NCI-H748 (cell line): ENCODE measurements around the gene BCL2L2.
"Not testable (repeated sequence)": the region's sequence is repeated elsewhere in the genome, so short reads cannot be mapped to it uniquely, and the experiment has no call there.

Source experiments
- DNase-seq: peaks from one replicate; lab custom pipeline; 2025; ENCODE audit not compliant: unreplicated experiment; lab: John Stamatoyannopoulos, UW

Gene BCL2L2

DNA sequence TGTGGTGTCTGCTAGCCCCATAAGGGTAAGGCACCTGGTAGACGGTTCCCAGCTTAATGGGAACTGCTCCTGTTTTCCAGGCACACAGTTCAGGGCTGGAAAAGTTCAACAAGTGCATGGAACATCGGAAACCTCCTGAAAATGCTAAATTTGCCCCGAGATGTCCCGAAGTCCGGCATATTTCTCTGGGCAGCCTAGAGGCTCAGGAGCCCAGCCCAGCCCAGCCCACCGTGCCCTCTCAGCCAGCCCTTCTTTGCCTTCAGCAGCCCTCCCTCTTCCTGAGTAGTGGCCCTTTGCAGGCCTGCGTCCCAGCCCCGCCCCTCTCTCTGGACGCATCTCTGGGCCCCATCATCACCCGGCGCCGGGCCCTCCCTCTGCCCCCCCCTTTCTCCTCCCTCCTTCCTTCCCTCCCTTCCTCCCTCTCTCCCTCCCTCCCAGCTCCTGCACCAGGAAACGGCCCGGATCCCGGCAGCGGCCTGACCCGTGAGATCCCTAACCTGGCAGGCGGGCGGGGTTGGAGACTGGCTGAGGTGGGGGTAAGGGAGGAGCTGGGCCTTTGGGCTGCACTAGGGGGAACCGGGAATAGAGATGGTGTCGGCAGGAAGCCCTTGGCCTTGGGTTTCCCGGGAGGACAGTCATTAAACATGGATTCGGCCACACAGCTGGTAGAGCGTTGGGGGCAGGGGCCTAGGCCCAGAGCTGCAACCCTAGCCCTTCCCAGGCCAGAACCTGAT lies at the start of gene BCL2L2:
TSS of gene BCL2L2 (plus strand) at position 422 of the 734 bp plus-strand sequence. CDS start 935 bp downstream, outside the sequence.
- peak; percentile 92 for DNase-seq

DNA sequence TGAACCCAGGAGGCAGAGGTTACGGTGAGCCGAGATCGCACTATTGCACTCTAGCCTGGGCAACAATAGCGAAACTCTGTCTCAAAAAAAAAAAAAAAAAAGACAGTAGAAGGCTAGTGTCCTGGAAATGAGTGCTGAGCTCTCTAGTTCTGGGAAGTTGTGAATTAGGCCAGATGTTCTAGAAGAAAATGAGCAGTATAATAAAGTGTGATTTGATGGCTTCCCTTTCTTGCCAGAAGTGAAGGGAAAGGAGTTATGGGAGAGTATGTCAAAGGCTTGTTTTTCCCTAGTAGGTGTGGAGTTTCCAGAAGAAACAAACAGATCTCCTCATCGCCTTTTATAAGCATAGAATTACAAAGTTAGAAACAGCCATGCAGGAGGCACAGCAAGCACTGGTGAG lies 48.4 kb upstream of the BCL2L2 start:
- DNase-seq = no peak

DNA sequence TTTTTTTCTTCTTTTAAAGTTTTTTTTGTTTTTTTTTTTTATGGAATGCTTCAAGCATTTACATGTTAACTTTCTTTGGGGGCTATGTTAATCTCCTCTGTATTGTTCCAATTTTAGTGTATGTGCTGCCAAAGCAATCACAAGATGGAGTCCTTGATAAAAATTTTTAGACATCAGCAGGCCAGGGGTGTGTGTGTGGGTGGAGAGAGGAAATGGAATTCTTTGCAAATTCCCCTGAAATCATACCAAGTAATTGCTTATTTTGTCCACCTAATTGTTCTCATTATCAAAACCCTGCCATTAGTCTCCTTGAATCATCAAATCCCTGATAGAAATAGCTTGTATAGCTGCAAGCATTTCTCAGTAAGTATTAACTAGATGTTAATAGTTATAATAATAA lies 47.2 kb upstream of the BCL2L2 start:
- no peak for DNase-seq

DNA sequence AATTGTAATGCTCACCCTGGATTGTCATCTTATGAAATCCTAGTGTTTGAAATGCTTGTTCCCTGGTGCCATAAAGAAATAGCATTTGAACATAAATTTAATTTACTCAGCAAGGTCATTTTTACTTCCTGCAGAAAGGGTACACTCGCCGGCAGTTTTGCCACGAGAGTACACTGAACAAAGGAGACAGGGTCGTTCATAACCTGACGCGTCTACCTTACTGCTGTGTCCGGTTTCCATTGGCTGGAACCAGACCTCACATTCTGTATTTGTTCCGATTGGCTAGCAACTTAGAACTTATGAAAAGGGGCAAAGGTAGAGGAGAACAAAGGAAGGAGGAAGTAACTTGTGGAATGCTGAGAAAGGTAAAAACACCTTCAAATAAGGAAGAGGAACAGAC lies 45.8 kb upstream of the BCL2L2 start:
- DNase-seq = peak; percentile 27

GRCh38 chr14:23269193-23269592 lies 37.4 kb upstream of the BCL2L2 start:
- no peak for DNase-seq

DNA sequence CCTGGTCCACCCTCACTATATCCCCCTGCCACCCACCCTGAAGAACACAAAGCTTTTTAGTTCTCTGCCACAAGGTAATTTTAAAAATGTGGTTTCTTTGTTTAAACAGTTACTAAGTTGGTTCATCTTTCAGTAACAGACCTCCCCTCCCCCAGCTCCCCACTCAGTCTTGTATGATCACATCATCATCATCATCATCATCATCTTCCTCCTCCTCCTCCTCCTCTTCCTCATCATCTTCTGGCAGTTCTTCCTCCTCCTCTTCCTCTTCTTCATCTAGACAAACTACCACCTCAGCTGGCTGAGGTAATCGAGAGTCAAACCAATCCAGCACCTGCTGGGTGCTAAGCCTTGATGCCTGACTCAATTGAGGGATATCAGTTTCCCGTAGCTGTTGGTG lies 31.2 kb upstream of the BCL2L2 start:
- DNase-seq = no peak

DNA sequence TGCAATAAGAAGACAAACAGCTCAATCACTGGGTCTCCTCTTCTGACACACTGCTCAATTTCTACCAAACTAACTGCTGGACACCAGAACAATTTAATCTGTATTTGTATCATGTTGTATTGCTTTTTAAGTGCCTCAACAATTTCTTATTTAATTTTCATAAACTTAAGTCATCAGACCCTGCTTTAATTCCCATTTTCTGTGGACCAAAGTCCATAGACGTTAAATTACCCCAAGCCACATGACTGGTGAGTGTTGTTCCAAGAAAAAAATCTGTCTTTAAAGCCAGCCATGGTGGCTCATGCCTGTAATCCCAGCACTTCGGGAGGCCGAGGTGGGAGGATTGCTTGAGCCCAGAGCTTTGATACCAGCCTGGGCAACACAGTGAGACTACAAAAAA lies 29.4 kb upstream of the BCL2L2 start:
- no peak for DNase-seq

DNA sequence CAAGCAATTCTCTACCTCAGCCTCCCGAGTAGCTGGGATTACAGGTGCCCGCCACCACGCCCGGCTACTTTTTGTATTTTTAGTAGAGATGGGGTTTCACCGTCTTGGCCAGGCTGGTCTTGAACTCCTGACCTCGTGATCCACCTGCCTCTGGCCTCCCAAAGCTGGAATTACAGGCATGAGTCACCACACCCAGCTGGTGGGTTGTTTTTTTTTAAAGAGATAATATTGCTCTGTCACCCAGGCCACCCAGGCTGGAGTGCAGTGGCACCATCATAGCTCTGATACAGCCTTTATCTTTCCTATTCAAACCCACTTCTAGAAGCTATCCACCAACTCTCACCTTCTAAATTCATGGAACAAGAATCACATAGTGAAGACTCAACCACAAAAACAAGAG lies 28.7 kb upstream of the BCL2L2 start:
- not testable (repeated sequence) for DNase-seq

- DNase-seq = no peak
Observed at GRCh38 chr14:23281247-23281646, 25.4 kb upstream of the BCL2L2 start.

- no peak for DNase-seq
Observed at GRCh38 chr14:23284654-23285529, 21.7 kb upstream of the BCL2L2 start.

GRCh38 chr14:23285530-23286019 lies 21.1 kb upstream of the BCL2L2 start:
- DNase-seq = no peak

GRCh38 chr14:23286020-23286901 lies 20.4 kb upstream of the BCL2L2 start, which contains the start of gene HOMEZ:
Gene HOMEZ (minus strand): TSS chr14:23286132. CDS start chr14:23285952, 180 bp downstream.
- peak; percentile 98 for DNase-seq

DNA sequence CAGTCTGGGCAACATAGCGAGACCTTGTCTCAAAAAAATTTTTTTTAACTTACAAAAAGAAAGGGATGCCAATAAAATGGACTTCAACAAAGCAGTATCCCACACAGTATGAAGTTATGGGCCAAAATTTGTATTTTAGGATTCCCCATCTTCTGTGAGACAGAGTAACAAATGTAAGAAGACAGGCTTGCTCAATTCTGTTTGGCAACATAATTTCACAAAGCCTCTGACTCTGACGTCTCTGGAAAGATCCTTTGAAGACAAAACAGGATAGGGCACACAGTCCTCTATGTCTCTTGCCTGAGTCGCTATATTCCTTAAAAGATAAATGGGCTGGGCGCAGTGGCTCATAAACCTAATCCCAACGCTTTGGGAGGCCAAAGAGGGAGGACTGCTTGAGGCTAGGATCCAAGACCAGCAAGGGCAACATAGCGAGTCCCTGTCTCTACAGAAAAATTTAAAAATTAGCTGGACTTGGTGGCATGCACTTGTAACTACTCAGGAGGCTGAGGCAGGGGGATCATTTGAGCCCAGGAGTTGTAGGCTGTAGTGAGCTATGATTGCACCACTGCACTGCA lies 19.6 kb upstream of the BCL2L2 start:
- DNase-seq = no peak

GRCh38 chr14:23294734-23295561 lies 11.7 kb upstream of the BCL2L2 start:
- DNase-seq = peak; percentile 55

DNA sequence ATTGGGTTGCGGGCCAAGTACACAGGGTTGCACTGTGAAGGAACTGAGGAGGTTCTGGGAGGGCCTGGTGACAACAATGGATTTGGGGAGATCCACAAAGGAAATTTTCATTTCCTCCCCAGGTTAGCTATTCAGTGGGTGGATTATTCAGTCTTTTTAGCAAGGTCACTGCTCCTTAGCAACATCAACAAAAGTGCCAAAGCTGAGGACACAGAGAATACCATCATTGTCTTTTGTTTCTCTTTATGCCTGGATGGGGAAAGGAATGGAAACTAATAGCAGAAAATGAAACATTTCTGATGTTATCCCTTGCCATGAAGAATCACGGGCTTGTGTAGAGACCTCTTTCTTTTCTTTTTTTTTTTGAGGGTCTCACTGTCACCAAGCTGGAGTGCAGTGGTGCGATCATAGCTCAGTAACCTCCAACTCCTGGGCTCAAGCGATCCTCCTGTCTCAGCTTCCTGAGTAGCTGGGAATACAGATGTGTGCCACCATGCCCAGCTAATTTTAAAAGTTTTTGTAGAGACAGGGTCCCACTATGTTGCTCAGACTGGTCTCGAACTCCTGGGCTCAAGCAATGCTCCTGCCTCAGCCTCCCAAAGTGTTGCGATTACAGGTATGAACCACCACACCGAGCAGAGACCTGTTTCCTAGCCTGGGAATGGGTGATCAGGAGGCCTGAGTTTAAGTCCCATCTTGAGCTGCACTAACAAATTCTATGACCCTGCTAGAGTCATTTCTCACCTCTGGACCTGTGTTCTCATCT lies 10.4 kb upstream of the BCL2L2 start:
- no peak for DNase-seq

GRCh38 chr14:23297096-23297495 lies 9.5 kb upstream of the BCL2L2 start:
- DNase-seq = no peak

GRCh38 chr14:23297611-23298277 lies 8.9 kb upstream of the BCL2L2 start:
- no peak for DNase-seq

GRCh38 chr14:23299211-23299957 lies 7.2 kb upstream of the BCL2L2 start:
- peak; percentile 43 for DNase-seq
